B cell (primary cell): ENCODE results near the gene HLX. TPM values are rescaled to one million over a fixed set of nuclear protein-coding genes. Genes with fewer than 3 reads are reported as not detected.

Source experiments
- ATAC-seq: fragments of 200-7000 bp; cut with Tn5 transposase; one replicate; pipeline ENCODE4 v1.10.0; 2021; ENCODE audit warnings: low read depth, mild to moderate bottlenecking, moderate number of reproducible peaks, moderate library complexity
- CTCF ChIA-PET: fragments of 350-600 bp; sonication (Branson Sonifier 250); formaldehyde crosslinking; loops from one replicate; lab custom pipeline; 2021; ENCODE audit warnings: antibody characterized with exemption, inconsistent platforms; lab: Charles Lee
- POLR2A ChIA-PET: fragments of 350-600 bp; sonication (Branson Sonifier 250); formaldehyde crosslinking; loops from one replicate; lab custom pipeline; 2021; ENCODE audit warnings: antibody characterized with exemption; lab: Charles Lee
- DNase-seq: peaks from one replicate; pipeline ENCODE4 v3.0.0; 2013
- H2AFZ ChIP-seq: 2 replicates; pipeline ENCODE4 v1.6.1; 2012; ENCODE audit warnings: mild to moderate bottlenecking, low read depth, low read length; ENCODE audit not compliant: insufficient read depth, poor library complexity, severe bottlenecking
- H3K27ac ChIP-seq, 2 donors: 1 replicate in 1 of 2; 2 replicates in 1 of 2; pipeline ENCODE4 v1.5.1; 2012 to 2013; ENCODE audit warnings: low read length in 2 of 2, mild to moderate bottlenecking in 2 of 2, moderate library complexity in 1 of 2
- H3K27me3 ChIP-seq, 4 experiments: fragments of 200-600 bp in 1 of 4; sonication (generic) in 1 of 4; replicated peaks in 1 of 4; 1 replicate in 2 of 4; 2 replicates in 2 of 4; pipeline versions ENCODE4 v1.6.1 to v1.7.0; 2013 to 2016; ENCODE audit warnings: low read length in 3 of 4, mild to moderate bottlenecking in 2 of 4, mixed read lengths in 1 of 4, moderate library complexity in 1 of 4; ENCODE audit not compliant: insufficient read depth in 4 of 4, control insufficient read depth in 3 of 4; ENCODE audit errors: control extremely low read depth in 1 of 4
- H3K36me3 ChIP-seq, 2 experiments: replicated peaks in 1 of 2; 1 replicate in 1 of 2; 2 replicates in 1 of 2; pipeline versions ENCODE4 v1.6.1 to v1.7.1; 2013; ENCODE audit warnings: low read length in 1 of 2; ENCODE audit not compliant: insufficient read depth in 2 of 2, control insufficient read depth in 1 of 2; ENCODE audit errors: control extremely low read depth in 1 of 2, extremely low read depth in 1 of 2
- H3K4me1 ChIP-seq, 2 donors: fragments of 200-600 bp in 1 of 2; sonication (generic) in 1 of 2; 1 replicate in 1 of 2; 2 replicates in 1 of 2; pipeline versions ENCODE4 v1.5.1 to v1.6.1; 2013 to 2017; ENCODE audit warnings: low read length in 2 of 2; ENCODE audit not compliant: control insufficient read depth in 2 of 2, insufficient read depth in 2 of 2
- H3K4me2 ChIP-seq: replicated peaks from 2 replicates; pipeline ENCODE3; 2012; ENCODE audit warnings: mild to moderate bottlenecking, low read depth, low read length; ENCODE audit not compliant: poor library complexity, severe bottlenecking
- H3K4me3 ChIP-seq, 5 experiments: fragments of 200-600 bp in 1 of 5; sonication (generic) in 1 of 5; 1 replicate in 3 of 5; 2 replicates in 2 of 5; pipeline versions ENCODE4 v1.5.1 to v1.7.0; 2011 to 2016; ENCODE audit warnings: low read length in 4 of 5, mild to moderate bottlenecking in 4 of 5, low read depth in 2 of 5, control low read depth in 1 of 5, moderate library complexity in 1 of 5; ENCODE audit not compliant: insufficient read depth in 1 of 5; ENCODE audit errors: control extremely low read depth in 1 of 5, extremely low read depth in 1 of 5
- H3K79me2 ChIP-seq: fragments of 200-600 bp; sonication (generic); one replicate; pipeline ENCODE4 v1.6.0; 2016; ENCODE audit warnings: low read length; ENCODE audit not compliant: control insufficient read depth, insufficient read depth
- H3K9ac ChIP-seq: fragments of 200-600 bp; sonication (generic); 2 replicates; pipeline ENCODE4 v1.6.1; 2017; ENCODE audit warnings: mild to moderate bottlenecking, low read length, moderate library complexity
- H3K9me3 ChIP-seq, 3 donors: one replicate each; pipeline versions ENCODE4 v1.6.1 to v1.7.1; 2013; ENCODE audit warnings: low read length in 2 of 3; ENCODE audit not compliant: control insufficient read depth in 2 of 3, insufficient read depth in 1 of 3; ENCODE audit errors: control extremely low read depth in 1 of 3
- H4K20me1 ChIP-seq: 2 replicates; pipeline ENCODE4 v1.6.0; 2012; ENCODE audit warnings: mild to moderate bottlenecking, low read length; ENCODE audit not compliant: insufficient read depth, control insufficient read depth, poor library complexity, severe bottlenecking
- H3K27ac Mint-ChIP-seq: one replicate; pipeline ENCODE4 v1.8.0; 2021; ENCODE audit warnings: mixed read lengths
- H3K27me3 Mint-ChIP-seq: one replicate; pipeline ENCODE4 v1.8.0; 2021; ENCODE audit warnings: mixed read lengths
- H3K4me1 Mint-ChIP-seq: one replicate; pipeline ENCODE4 v1.8.0; 2021; ENCODE audit warnings: mixed read lengths
- H3K4me3 Mint-ChIP-seq: one replicate; pipeline ENCODE4 v1.8.0; 2021; ENCODE audit warnings: mixed read lengths
- H3K9me3 Mint-ChIP-seq: one replicate; pipeline ENCODE4 v1.8.0; 2022; ENCODE audit warnings: mixed read lengths; ENCODE audit not compliant: insufficient read depth
- EZH2 ChIP-seq: IDR thresholded peaks from 2 replicates; pipeline ENCODE4 v1.6.1; 2012; ENCODE audit warnings: borderline replicate concordance, low read depth, mild to moderate bottlenecking, moderate library complexity, low read length; ENCODE audit not compliant: insufficient read depth, poor library complexity, severe bottlenecking
- WGBS: methylation state at CpG from one replicate; pipeline ENCODE4 v1.1.5; 2013; ENCODE audit warnings: missing lambda C conversion rate; ENCODE audit not compliant: insufficient coverage; 5-methylcytosine and 5-hydroxymethylcytosine counted together
- intact Hi-C: fragments of 100-400 bp; cut with micrococcal nuclease; formaldehyde crosslinking; loops from one replicate; pipeline ENCODE4 v1.10.0; 2022
- polyA plus RNA-seq: library from polyadenylated mRNA; depleted of rRNA; stranded (reverse); fragments of >200 nt; gene quantifications from 2 replicates; pipeline ENCODE4 v1.2.3, GENCODE V29; 2012
- total RNA-seq, 2 donors: library from RNA; stranded (reverse); fragments of 120-200 nt in 1 of 2; gene quantifications; 1 replicate in 1 of 2; 2 replicates in 1 of 2; pipeline versions ENCODE4 v1.2.3 to v1.2.4, GENCODE V29; 2013 to 2022
- TF ChIP-seq, protein P1 (sequence below): fragments of 200-600 bp; IDR thresholded peaks from one replicate; pipeline ENCODE4 v1.8.0; 2022; ENCODE audit warnings: antibody characterized with exemption, mild to moderate bottlenecking

The HLX gene
- total and polyA plus RNA-seq, 2 donors (not counting 1 experiment from before 2014, with no cell fraction given), result 3.4 to 9.1 TPM

DNA sequence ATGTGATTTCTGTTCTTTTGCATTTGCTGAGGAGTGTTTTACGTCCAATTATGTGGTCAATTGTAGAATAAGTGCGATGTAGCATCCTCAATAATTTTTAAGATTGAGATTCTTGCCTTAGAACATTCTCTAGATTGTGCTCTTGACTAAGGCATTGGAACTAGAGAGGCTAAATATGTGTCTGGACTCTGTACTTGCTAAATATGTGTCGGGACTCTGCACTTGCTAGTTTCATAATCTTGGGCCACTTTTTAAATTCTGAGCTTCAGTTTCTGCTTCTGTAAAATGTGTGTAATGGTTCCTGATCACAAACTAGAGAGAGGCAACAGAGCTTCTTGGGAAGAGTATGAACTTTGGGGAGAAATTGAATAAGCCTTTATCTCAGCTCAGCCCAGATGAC is 21.6 kb downstream of the HLX start:
- Histone ChIP-seq H3K9ac (no peak overlapping the region), H3K4me2 (no peak overlapping the region), H4K20me1 (no peaks in the 10 kb centered on the region), H2AFZ (no peak overlapping the region), H3K79me2 (no peaks in the 10 kb centered on the region), H3K36me3 (no peaks in the 10 kb centered on the region), H3K4me1 (no peaks in the 10 kb centered on the region), H3K9me3 (no peaks in the 10 kb centered on the region), H3K27ac (no peak overlapping the region), H3K4me3 (no peak overlapping the region), H3K27me3 (peaks cover 0 to 3% (median 0%) of the 10 kb centered on the region in 4 experiments)
- Mint-ChIP-seq H3K4me3 (no peak overlapping the region), H3K4me1 (no peaks in the 10 kb centered on the region), H3K27ac (no peak overlapping the region), H3K9me3 (no peaks in the 10 kb centered on the region), H3K27me3 (peaks cover 17% of the 10 kb centered on the region)
- ATAC-seq (no peak), DNase-seq (no peak)
- WGBS, result 100% methylated on average over 2 of the region's 3 CpGs
- ChIA-PET CTCF (interaction anchor here (1.3 kb wide), 1 partner anchor 198 kb away, joined by 3 read pairs; no protein-coding TSS in a partner anchor), POLR2A (interaction anchor here (0.6 kb wide), 1 partner anchor 12 kb away, joined by 3 read pairs; no protein-coding TSS in a partner anchor)
- TF ChIP-seq, protein P1, sequence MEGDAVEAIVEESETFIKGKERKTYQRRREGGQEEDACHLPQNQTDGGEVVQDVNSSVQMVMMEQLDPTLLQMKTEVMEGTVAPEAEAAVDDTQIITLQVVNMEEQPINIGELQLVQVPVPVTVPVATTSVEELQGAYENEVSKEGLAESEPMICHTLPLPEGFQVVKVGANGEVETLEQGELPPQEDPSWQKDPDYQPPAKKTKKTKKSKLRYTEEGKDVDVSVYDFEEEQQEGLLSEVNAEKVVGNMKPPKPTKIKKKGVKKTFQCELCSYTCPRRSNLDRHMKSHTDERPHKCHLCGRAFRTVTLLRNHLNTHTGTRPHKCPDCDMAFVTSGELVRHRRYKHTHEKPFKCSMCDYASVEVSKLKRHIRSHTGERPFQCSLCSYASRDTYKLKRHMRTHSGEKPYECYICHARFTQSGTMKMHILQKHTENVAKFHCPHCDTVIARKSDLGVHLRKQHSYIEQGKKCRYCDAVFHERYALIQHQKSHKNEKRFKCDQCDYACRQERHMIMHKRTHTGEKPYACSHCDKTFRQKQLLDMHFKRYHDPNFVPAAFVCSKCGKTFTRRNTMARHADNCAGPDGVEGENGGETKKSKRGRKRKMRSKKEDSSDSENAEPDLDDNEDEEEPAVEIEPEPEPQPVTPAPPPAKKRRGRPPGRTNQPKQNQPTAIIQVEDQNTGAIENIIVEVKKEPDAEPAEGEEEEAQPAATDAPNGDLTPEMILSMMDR, result no peak
- no peak for TF ChIP-seq EZH2
- intact Hi-C loops, result no loop called here

DNA sequence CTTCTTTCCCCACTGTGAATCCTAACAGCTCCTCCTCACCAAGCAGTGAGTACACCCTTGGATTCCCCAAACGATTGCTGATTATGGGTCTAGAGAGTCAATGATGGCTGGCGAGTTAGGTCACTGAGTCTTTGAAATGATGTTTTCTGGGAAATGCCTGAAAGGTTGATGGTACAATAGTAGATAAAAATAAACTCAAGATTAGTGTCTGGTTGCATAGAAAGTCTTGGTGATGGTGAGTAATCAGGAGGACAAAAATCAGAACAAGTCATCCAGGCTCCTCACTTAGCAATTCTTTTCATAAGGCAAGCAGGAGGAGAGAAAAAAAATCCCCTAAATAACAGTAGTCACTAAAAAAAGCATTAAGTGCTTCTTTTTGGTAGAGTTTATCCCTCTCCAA is 22.6 kb downstream of the HLX start:
- Mint-ChIP-seq H3K4me3 (no peak overlapping the region), H3K27me3 (peaks cover 21% of the 10 kb centered on the region), H3K9me3 (no peaks in the 10 kb centered on the region), H3K4me1 (no peaks in the 10 kb centered on the region), H3K27ac (no peak overlapping the region)
- Histone ChIP-seq H3K9ac (no peak overlapping the region), H2AFZ (no peak overlapping the region), H3K27me3 (peaks cover 0 to 7% (median 0%) of the 10 kb centered on the region in 4 experiments), H4K20me1 (no peaks in the 10 kb centered on the region), H3K4me3 (no peak overlapping the region), H3K79me2 (no peaks in the 10 kb centered on the region), H3K36me3 (no peaks in the 10 kb centered on the region), H3K4me2 (no peak overlapping the region), H3K27ac (no peak overlapping the region), H3K9me3 (no peaks in the 10 kb centered on the region), H3K4me1 (no peaks in the 10 kb centered on the region)
- ATAC-seq (no peak), DNase-seq (no peak)
- 100% methylated on average over 1 of the region's 2 CpGs for WGBS
- intact Hi-C loops, result no loop called here
- TF ChIP-seq, protein P1, result no peak
- TF ChIP-seq EZH2, result no peak
- ChIA-PET CTCF (interaction anchor here (1.3 kb wide), 1 partner anchor 197 kb away, joined by 3 read pairs; no protein-coding TSS in a partner anchor), POLR2A (no interaction called here)
